CD4-positive, alpha-beta T cell (primary cell): ENCODE data around the gene PTRH1. TPM values are rescaled to one million over a fixed set of nuclear protein-coding genes. Genes with fewer than 3 reads are reported as not detected.

ENCODE experiments used
- ATAC-seq: fragments of 200-7000 bp; cut with Tn5 transposase; one replicate; pipeline ENCODE4 v1.10.0; 2022; ENCODE audit warnings: mild to moderate bottlenecking; ENCODE audit not compliant: poor library complexity
- CTCF ChIA-PET: fragments of 350-600 bp; sonication (Branson Sonifier 250); formaldehyde crosslinking; loops from one replicate; lab custom pipeline; 2021; ENCODE audit warnings: antibody characterized with exemption, inconsistent platforms; lab: Charles Lee
- POLR2A ChIA-PET: fragments of 350-600 bp; sonication (Branson Sonifier 250); formaldehyde crosslinking; loops from one replicate; lab custom pipeline; 2021; ENCODE audit warnings: antibody characterized with exemption, inconsistent platforms; lab: Charles Lee
- DNase-seq, 14 experiments: peaks; one replicate each; pipeline ENCODE4 v3.0.0-alpha.2; 2013 to 2020; ENCODE audit warnings: mixed read lengths in 2 of 14
- H3K27ac ChIP-seq, 2 donors: one replicate each; pipeline versions ENCODE4 v1.5.1 to v1.7.0; 2013; ENCODE audit warnings: low read length in 2 of 2, low read depth in 1 of 2, mild to moderate bottlenecking in 1 of 2
- H3K27me3 ChIP-seq, 2 experiments: 1 replicate in 1 of 2; 2 replicates in 1 of 2; pipeline versions ENCODE4 v1.6.1 to v1.7.0; 2013; ENCODE audit warnings: low read length in 2 of 2, control low read depth in 1 of 2, mild to moderate bottlenecking in 1 of 2, moderate library complexity in 1 of 2; ENCODE audit not compliant: insufficient read depth in 2 of 2, control insufficient read depth in 1 of 2
- H3K36me3 ChIP-seq: one replicate; pipeline ENCODE4 v1.6.1; 2013; ENCODE audit warnings: low read length, control low read depth; ENCODE audit not compliant: insufficient read depth
- H3K4me1 ChIP-seq: one replicate; pipeline ENCODE4 v1.6.1; 2013; ENCODE audit warnings: low read length, control low read depth; ENCODE audit not compliant: insufficient read depth
- H3K4me3 ChIP-seq: one replicate; pipeline ENCODE4 v1.5.1; 2013; ENCODE audit warnings: mild to moderate bottlenecking, low read length, moderate library complexity
- H3K9me3 ChIP-seq, 2 experiments: 1 replicate in 1 of 2; 2 replicates in 1 of 2; pipeline versions ENCODE4 v1.6.1 to v1.7.0; 2013; ENCODE audit warnings: low read length in 2 of 2, mild to moderate bottlenecking in 2 of 2, control low read depth in 1 of 2, moderate library complexity in 1 of 2; ENCODE audit not compliant: control insufficient read depth in 1 of 2, insufficient read depth in 1 of 2
- H3K27ac Mint-ChIP-seq: one replicate; pipeline ENCODE4 v1.8.0; 2020; ENCODE audit warnings: mixed read lengths
- H3K27me3 Mint-ChIP-seq: one replicate; pipeline ENCODE4 v1.8.0; 2021; ENCODE audit warnings: mixed read lengths
- H3K36me3 Mint-ChIP-seq: one replicate; pipeline ENCODE4 v1.8.0; 2021; ENCODE audit warnings: low read depth, mixed read lengths
- H3K4me1 Mint-ChIP-seq: one replicate; pipeline ENCODE4 v1.8.0; 2021; ENCODE audit warnings: low read depth, mixed read lengths
- H3K4me3 Mint-ChIP-seq: one replicate; pipeline ENCODE4 v1.8.0; 2020; ENCODE audit warnings: mild to moderate bottlenecking, mixed read lengths
- H3K9me3 Mint-ChIP-seq: one replicate; pipeline ENCODE4 v1.8.0; 2020; ENCODE audit warnings: mixed read lengths
- CTCF ChIP-seq: fragments of 200-600 bp; IDR thresholded peaks from one replicate; pipeline ENCODE4 v1.8.0; 2022; ENCODE audit warnings: antibody characterized with exemption, mild to moderate bottlenecking
- intact Hi-C, 2 experiments: fragments of 100-400 bp; cut with DNase I in 1 of 2; cut with micrococcal nuclease in 1 of 2; formaldehyde crosslinking; loops; one replicate each; pipeline versions ENCODE4 v1.15.1 to v1.9.0; 2023 to 2025; cut with DNase I, micrococcal nuclease
- total RNA-seq, 174 experiments: library from RNA in 2 of 174; stranded (reverse) in 2 of 174; gene quantifications; one replicate each; pipeline ENCODE4 v1.2.3 and lab custom pipeline; 2021 to 2026

The PTRH1 gene
- total RNA-seq, 2 experiments from 2014 or later, result 4.5 to 5.9 TPM

- ATAC-seq (no peak), DNase-seq (no peak)
- Mint-ChIP-seq H3K27ac (no peak overlapping the region), H3K4me1 (peaks cover 12% of the 10 kb centered on the region), H3K27me3 (no peaks in the 10 kb centered on the region), H3K4me3 (peak overlapping the region; percentile 12), H3K36me3 (no peaks in the 10 kb centered on the region), H3K9me3 (no peaks in the 10 kb centered on the region)
- Histone ChIP-seq H3K36me3 (no peaks in the 10 kb centered on the region), H3K27ac (no peak overlapping the region), H3K27me3 (no peaks in the 10 kb centered on the region), H3K9me3 (no peaks in the 10 kb centered on the region), H3K4me1 (peaks cover 13% of the 10 kb centered on the region), H3K4me3 (no peak overlapping the region)
- intact Hi-C loops, result loop anchor here in 1 of 2 experiments (1.0 kb wide), 1 partner anchor 14 kb away; no protein-coding TSS in a partner anchor
- POLR2A ChIA-PET, result interaction anchor here (0.5 to 0.6 kb wide), 2 partner anchors 77 to 308 kb away, joined by 3 read pairs; no protein-coding TSS in a partner anchor
- no peak for TF ChIP-seq CTCF
- CTCF ChIA-PET, result no interaction called here
Observed at GRCh38 chr9:127700594-127701255, 14.7 kb downstream of the PTRH1 start.

GRCh38 chr9:127700140-127700539, 15.3 kb downstream of the PTRH1 start:
- no peaks in the 10 kb centered on the region for H3K9me3 Mint-ChIP-seq
- no peaks in the 10 kb centered on the region for H3K36me3 ChIP-seq
- H3K27me3 ChIP-seq, result no peaks in the 10 kb centered on the region
- no peaks in the 10 kb centered on the region for H3K9me3 ChIP-seq
- peaks cover 13% of the 10 kb centered on the region for H3K4me1 ChIP-seq
- peaks cover 12% of the 10 kb centered on the region for H3K4me1 Mint-ChIP-seq
- H3K36me3 Mint-ChIP-seq, result no peaks in the 10 kb centered on the region
- H3K27me3 Mint-ChIP-seq, result no peaks in the 10 kb centered on the region
- CTCF ChIA-PET, result no interaction called here
- H3K27ac ChIP-seq, result no peak overlapping the region
- TF ChIP-seq CTCF, result no peak
- no peak for ATAC-seq
- H3K4me3 ChIP-seq, result no peak overlapping the region
- POLR2A ChIA-PET, result interaction anchor here (0.5 to 0.6 kb wide), 2 partner anchors 78 to 307 kb away, joined by 3 read pairs; no protein-coding TSS in a partner anchor
- H3K27ac Mint-ChIP-seq, result no peak overlapping the region
- intact Hi-C loops, result loop anchor here in 1 of 2 experiments (1.0 kb wide), 1 partner anchor 14 kb away; no protein-coding TSS in a partner anchor
- H3K4me3 Mint-ChIP-seq, result peak overlapping the region; percentile 23
- no peak for DNase-seq

- H3K27ac Mint-ChIP-seq, result no peak overlapping the region
- intact Hi-C loops, result no loop called here
- peaks cover 12% of the 10 kb centered on the region for H3K4me1 Mint-ChIP-seq
- Histone ChIP-seq H3K4me3 (peak overlapping the region; percentile 63), H3K9me3 (no peaks in the 10 kb centered on the region), H3K36me3 (no peaks in the 10 kb centered on the region), H3K4me1 (peaks cover 13% of the 10 kb centered on the region), H3K27me3 (no peaks in the 10 kb centered on the region), H3K27ac (peak overlapping the region in 1 of 2 donors; percentile 50)
- no peaks in the 10 kb centered on the region for H3K27me3 Mint-ChIP-seq
- H3K9me3 Mint-ChIP-seq, result no peaks in the 10 kb centered on the region
- ATAC-seq (peak; percentile 98), DNase-seq (peak; percentile 66 to 93 (median 75))
- H3K36me3 Mint-ChIP-seq, result no peaks in the 10 kb centered on the region
- ChIA-PET POLR2A (no interaction called here), CTCF (interaction anchor here (0.7 kb wide), 1 partner anchor 163 kb away, joined by 3 read pairs; no protein-coding TSS in a partner anchor)
- H3K4me3 Mint-ChIP-seq, result peak overlapping the region; percentile 67
- TF ChIP-seq CTCF, result no peak
Observed at GRCh38 chr9:127698985-127699670, 16.3 kb downstream of the PTRH1 start.
